GM18907 (cell line): ENCODE results near the gene ADAT1.
A peak's percentile ranks its signal among the peaks of the same experiment; 100 is the strongest.

ENCODE experiments used
- ATAC-seq: cut with Tn5 transposase; IDR thresholded peaks from one replicate; pipeline ENCODE4 v1.9.1; 2021; ENCODE audit warnings: mild to moderate bottlenecking, moderate library complexity; ENCODE audit not compliant: unreplicated experiment

The ADAT1 gene

GRCh38 chr16:75622761-75623605 lies at the start of gene ADAT1:
TSS of gene ADAT1 (minus strand) at chr16:75623281. CDS start at chr16:75620799, 2,482 bp downstream.
- peak; percentile 93 for ATAC-seq

GRCh38 chr16:75667503-75667902 lies 44.4 kb upstream of the ADAT1 start:
- no peak for ATAC-seq

GRCh38 chr16:75660726-75661302 lies 37.7 kb upstream of the ADAT1 start:
- no peak for ATAC-seq

GRCh38 chr16:75660321-75660720 lies 37.2 kb upstream of the ADAT1 start:
- ATAC-seq: no peak

- ATAC-seq: no peak
Observed at GRCh38 chr16:75658175-75658574, 35.1 kb upstream of the ADAT1 start.

- ATAC-seq: no peak
Observed at GRCh38 chr16:75653922-75654321, 30.8 kb upstream of the ADAT1 start.

- ATAC-seq: peak; percentile 49
Observed at GRCh38 chr16:75648265-75649076, 25.4 kb upstream of the ADAT1 start.

GRCh38 chr16:75647492-75648264 lies 24.6 kb upstream of the ADAT1 start, which contains the start of the genes KARS1 and TERF2IP:
TSS of gene KARS1 (minus strand) at chr16:75647665. CDS start at chr16:75647639, 26 bp downstream.
TSS of gene TERF2IP (plus strand) at chr16:75647773. CDS start at chr16:75647883, 110 bp downstream.
- ATAC-seq: peak; percentile 87

- peak; percentile 29 for ATAC-seq
Observed at GRCh38 chr16:75647112-75647491, 24.0 kb upstream of the ADAT1 start.

- no peak for ATAC-seq
Observed at GRCh38 chr16:75644240-75645012, 21.3 kb upstream of the ADAT1 start.

GRCh38 chr16:75640598-75640997 lies 17.5 kb upstream of the ADAT1 start:
- no peak for ATAC-seq

GRCh38 chr16:75635036-75635435 lies 12.0 kb upstream of the ADAT1 start:
- ATAC-seq: no peak

- no peak for ATAC-seq
Observed at GRCh38 chr16:75632857-75633256, 9.8 kb upstream of the ADAT1 start.

GRCh38 chr16:75630052-75630451 lies 7.0 kb upstream of the ADAT1 start:
- ATAC-seq: no peak

GRCh38 chr16:75629132-75629531 lies 6.1 kb upstream of the ADAT1 start:
- ATAC-seq: no peak

GRCh38 chr16:75628351-75628750 lies 5.3 kb upstream of the ADAT1 start:
- no peak for ATAC-seq

GRCh38 chr16:75627851-75628250 lies 4.8 kb upstream of the ADAT1 start:
- ATAC-seq: no peak

- ATAC-seq: no peak
Observed at GRCh38 chr16:75626806-75627205, 3.7 kb upstream of the ADAT1 start.

GRCh38 chr16:75624921-75625334 lies 1.8 kb upstream of the ADAT1 start:
- no peak for ATAC-seq

GRCh38 chr16:75621170-75621477 lies 2.0 kb downstream of the ADAT1 start:
- ATAC-seq: no peak
